NCI-H748 treated with DMSO at 0.1 percent for 48 hours (cell line): Measurements from ENCODE around the gene DBF4.
"Not testable (repeated sequence)": the region's sequence is repeated elsewhere in the genome, so short reads cannot be mapped to it uniquely, and the experiment has no call there.

ENCODE experiments used
- DNase-seq: peaks from one replicate; lab custom pipeline; 2025; lab: John Stamatoyannopoulos, UW

The DBF4 gene

DNA sequence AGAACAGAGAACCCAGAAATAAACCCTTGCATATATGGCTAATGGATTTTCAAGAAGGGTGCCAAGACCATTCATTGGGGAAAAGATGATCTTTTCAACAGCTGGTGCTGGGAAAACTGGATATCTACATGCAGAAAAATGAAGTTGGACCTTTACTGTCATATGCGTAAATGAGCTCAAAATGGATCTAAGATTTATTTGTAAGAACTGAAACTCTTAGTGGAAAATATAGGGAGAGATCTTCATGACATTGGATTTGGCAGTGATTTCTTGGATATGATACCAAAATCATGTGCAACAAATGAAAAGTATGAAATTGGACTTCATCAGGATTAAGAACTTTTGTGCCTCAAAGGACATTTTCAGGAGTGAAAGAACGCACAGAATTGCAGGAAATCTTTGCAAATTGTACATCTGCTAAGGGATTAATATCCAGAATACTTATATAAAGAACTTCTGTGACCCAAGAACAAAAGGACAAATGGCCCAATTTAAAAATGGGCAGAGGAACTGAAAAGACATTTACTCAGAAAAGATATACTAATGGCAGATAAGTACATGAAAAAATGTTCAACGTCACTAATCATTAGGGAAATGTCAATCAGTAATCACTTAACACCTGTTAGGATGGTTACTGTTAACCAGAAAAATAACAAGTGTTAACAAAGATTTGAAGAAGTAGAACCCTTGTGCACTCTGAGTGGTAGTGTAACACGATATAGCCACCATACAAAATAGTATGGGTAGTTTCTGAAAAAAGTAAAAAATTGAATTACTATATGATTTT, 6.1 kb downstream of the DBF4 start:
- DNase-seq: no peak

DNA sequence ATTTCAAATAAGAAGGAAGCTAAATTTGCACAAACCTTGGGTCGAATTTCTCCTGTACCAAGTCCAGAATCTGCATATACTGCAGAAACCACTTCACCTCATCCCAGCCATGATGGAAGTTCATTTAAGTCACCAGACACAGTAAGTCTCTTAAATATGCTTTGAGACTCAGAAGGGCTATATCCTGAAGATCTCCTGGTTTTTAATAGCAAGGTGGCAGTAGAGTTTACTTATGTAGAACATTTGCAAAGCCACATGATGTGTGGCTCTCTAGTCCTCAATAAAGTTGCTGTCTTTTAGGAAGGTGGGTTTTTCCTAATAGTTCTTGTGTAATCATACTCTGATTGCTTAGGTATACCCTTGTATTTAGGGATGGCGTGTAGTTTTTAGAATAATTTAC, 8.7 kb downstream of the DBF4 start:
- DNase-seq: no peak

DNA sequence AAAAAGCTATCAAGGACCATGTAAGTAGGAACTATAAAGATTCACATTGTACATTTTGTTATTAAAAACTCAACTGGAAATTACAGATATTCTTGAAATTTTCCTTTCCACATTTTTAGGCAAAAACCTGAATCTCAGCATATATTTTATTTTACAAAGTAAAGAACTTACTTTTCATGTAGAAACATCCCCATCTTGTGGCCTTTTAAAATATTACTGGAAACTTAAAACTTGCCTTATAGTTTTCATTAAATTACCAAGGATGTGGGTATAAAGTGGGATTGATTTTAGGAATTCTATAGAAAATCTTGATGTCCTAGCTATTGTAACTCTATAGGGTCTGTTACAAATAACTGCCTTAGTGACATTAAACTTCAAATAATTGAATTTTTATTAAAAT, 10.6 kb downstream of the DBF4 start:
- no peak for DNase-seq

DNA sequence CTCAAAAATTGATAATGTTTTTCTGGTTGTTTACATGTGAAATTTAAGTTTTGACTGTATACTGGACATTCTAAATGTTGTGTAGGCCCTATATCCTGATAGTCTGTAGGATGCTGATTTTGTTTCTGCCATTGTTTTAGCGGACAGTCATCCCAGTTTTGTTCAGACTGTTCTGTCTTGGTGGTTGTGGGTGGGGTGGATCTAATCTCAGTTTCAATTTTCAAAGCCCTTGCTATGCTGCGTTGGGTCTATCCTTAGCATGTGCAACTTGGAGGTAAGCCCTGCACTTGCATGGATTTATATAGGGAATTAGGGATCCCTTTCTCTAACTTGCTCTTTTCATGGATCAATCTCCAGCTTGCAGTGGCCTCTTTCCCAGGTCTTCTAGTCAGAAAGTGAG, 19.1 kb downstream of the DBF4 start:
- no peak for DNase-seq

DNA sequence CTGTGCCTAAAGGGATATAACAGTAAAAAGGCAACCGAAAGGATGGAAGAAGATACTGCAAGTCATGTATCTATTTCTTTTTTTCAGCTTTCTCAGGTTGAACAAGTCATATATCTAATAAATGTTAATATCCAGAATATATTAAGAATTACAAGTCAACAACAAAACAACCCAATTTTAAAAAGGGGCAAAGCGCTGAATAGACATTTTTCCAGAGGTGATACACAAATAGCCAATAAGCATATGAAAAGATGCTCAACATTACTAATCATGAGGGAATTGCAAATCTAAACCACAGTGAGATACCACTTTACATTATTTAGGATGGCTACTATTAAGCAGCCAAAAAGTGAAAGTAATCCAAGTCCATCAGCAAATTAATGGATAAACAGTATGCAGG, 23.0 kb downstream of the DBF4 start:
- no peak for DNase-seq

DNA sequence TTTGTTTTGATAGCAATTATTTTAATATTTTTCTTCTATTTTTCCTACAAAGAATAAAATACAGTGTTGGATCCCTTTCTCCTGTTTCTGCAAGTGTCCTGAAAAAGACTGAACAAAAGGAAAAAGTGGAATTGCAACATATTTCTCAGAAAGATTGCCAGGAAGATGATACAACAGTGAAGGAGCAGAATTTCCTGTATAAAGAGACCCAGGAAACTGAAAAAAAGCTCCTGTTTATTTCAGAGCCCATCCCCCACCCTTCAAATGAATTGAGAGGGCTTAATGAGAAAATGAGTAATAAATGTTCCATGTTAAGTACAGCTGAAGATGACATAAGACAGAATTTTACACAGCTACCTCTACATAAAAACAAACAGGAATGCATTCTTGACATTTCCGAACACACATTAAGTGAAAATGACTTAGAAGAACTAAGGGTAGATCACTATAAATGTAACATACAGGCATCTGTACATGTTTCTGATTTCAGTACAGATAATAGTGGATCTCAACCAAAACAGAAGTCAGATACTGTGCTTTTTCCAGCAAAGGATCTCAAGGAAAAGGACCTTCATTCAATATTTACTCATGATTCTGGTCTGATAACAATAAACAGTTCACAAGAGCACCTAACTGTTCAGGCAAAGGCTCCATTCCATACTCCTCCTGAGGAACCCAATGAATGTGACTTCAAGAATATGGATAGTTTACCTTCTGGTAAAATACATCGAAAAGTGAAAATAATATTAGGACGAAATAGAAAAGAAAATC, 31.0 kb downstream of the DBF4 start:
- DNase-seq: not testable (repeated sequence)

DNA sequence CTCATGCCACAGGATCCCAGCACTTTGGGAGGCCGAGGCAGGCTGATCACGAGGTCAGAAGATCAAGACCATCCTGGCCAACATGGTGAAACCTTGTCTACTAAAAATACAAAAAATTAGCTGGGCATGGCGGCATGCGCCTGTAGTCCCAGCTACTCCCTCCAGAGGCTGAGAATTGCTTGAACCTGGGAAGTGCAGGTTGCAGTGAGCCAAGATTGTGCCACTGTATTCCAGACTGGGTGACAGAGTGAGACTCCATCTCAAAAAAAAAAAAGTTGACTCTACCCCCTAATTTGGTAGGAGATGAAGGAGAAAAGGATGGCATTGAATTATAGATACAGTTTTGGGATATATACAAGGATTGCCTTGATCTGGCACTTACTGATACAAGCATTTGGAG, 32.5 kb downstream of the DBF4 start:
- not testable (repeated sequence) for DNase-seq

DNA sequence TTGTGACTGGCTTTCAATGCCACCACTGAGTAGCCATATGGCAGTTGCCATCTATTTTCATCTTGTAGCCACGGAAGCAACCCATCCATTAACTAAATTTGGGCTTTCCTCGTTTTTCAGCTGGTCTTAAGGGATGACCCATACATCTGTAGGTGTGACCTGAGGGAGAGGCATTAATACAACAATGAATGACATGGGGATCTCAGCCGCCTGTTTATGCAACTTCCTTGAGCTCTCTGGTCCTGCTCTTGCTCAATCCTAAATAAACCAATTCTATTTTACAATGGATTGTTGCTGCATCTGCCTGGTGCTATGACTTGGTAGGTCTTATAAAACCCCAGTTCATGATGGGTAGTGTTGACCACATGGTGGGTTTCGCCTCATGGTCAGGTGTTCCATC, 35.8 kb downstream of the DBF4 start:
- no peak for DNase-seq

DNA sequence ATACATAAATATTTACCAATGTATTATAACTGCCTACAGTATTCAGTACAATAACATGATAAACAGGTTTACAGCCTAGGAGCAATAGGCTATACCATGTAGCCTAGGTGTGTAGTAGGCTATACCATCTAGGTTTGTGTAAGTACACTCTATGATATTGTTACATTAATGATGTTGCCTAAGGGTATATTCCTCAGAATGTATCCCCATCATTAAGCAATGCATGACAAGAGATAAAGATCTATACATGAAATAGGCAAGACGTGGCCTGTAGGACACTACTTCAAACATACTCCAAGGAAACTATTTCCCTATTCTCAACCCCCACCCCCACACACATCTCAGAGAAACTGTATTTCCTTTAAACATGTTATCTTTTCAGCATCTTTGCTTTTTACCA, 42.4 kb downstream of the DBF4 start:
- DNase-seq: no peak

DNA sequence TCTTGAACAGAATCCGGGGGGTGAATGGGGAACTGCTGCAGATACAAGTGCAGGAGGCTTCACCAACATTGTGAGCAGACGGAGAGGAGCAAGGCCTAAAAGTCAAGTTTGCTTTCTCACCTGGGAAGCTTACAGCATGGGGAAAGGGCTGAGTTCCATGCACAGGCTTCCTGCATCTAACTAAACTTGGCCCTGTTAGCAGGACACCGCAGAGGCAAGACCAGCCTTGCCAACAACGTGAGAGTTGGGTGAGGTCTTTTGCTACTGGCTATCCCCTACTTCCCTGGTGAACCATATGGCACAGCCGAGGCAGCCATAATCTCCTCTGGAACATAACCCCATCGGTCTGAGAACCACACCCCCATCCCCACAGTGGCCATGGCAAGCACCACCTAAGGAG, 43.6 kb downstream of the DBF4 start:
- no peak for DNase-seq

DNA sequence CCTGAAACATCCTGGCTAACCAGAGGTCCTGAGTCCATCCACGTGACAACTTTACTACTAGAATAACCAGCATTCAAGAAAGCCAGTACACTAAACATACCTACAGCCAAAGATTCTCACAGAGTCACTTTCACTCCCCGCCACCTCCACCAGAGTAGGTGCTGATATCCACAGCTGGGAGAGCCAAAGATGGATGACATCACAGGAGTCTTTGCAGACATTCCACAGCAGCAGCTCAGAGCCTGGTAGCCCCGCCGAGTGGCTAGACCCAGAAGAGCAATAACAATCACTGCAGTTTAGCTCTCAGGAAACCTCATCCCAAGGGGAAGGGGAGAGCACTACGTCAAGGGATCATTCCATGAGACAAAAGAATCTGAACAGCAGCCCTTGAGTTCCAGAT, 44.3 kb downstream of the DBF4 start:
- no peak for DNase-seq

DNA sequence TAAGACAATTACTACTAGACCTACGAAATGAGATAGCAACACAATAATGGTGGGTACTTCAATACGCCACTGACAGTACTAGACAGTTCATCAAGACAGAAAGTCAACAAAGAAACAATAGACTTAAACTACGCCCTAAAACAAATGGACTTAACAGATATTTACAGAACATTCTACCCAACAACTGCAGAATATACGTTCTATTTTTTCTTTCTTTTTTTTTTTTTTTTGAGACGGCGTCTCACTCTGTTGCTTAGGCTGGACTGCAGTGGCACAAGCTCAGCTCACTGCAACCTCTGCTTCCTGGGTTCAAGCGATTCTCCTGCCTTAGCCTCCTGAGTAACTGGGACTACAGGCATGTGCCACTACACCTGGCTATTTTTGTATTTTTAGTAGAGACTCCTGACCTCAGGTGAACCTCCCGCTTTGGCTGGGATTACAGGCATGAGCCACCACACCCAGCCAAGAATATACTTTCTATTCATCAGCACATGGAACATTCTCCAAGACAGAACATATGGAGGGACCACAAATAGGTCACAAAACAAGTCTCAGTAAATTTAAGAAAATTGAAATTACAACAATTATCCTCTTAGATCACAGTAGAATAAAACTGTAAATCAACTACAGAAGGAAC, 46.6 kb downstream of the DBF4 start:
- peak; percentile 53 for DNase-seq

DNA sequence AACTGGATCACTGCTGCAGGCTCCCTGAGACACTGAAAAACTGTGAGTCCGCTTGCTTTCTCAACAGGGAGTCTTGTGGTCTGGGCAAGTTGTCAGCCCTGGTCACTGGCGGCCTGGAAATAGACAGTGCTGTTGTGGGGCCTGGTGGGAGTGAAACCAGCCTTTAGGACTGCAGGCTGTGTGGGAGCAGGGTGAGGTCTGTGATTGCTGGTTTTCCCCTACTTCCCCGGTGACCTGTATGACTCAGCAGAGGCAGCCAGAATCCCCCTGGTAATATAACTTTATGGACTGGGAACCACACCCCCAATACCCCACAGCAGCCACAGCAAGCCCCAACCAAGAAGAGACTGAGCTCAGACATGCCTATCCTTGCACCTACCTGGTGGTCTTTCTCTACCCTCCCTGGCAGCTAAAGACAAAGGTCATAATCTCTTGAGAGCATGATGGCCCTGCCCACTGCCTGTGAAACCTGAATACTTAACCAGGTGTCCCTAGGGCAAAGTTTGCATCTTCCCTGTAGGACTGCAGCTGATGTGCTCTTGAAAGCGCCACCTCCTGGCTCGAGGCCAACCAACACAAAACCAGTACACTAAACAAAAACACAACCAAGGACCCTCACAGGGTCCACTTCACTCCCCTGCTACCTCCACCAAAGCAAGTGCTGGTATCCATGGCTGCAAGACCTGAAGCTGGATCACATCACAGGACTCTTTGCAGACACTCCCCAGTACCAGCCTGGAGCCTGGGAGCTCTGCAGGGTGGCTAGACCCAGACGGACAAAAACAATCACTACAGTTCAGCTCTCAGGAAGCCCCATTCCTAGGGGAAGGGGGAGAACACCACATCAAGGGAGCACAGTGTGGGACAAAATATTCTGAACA, 50.5 kb downstream of the DBF4 start:
- peak; percentile 49 for DNase-seq

DNA sequence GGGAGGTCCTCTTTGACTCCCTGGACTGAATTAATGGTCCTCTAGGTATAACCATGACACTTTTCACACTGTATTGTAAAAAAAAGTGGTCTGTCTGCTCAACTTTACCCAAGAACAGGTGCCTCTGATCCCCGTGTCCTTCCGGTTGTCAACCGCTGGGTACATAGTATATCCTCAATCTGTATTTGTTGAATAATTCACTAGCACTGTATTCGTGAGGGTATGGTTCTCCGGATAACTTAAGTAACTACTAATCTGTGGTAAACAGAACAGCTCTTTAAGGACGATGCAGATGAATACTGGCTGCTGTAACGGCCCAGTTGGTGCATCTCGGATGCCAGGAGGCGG, 57.3 kb downstream of the DBF4 start:
- no peak for DNase-seq

DNA sequence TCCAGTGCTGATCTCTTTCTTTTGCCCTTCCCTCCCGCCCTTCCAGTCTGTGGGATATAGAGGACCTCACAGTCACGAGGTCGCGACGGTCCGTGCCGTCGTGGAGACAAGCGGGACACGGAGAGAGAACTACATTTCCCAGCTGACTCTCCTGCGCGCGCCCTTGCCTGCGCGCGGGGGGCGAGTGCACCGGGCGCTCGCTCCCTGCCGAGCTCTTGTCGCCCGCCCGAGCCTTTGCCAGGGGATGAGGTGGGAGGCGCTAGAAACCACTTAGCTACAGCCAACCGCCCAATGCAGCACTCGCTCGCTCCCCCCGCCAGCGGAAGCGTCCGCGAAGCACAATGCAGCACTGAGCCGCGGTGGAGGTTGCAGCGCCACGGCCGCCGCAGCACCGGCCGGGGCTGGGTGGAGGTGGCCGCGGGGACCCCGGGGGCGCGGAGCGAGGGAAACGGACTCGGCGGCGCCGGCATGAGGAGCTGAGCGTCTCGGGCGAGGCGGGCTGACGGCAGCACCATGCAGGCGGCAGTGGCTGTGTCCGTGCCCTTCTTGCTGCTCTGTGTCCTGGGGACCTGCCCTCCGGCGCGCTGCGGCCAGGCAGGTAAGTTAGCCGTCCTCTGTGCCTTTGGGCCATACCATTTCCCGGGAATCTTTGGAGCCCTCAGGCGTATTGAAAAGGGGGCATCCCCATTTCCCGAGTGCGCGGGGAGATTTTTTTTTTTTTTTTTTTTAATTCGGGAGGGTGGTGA, 57.8 kb downstream of the DBF4 start, which contains the start of gene ADAM22:
Gene ADAM22 (plus strand): TSS at position 299 of the 746 bp plus-strand sequence. CDS start 215 bp downstream, at position 514.
- DNase-seq: peak; percentile 92

DNA sequence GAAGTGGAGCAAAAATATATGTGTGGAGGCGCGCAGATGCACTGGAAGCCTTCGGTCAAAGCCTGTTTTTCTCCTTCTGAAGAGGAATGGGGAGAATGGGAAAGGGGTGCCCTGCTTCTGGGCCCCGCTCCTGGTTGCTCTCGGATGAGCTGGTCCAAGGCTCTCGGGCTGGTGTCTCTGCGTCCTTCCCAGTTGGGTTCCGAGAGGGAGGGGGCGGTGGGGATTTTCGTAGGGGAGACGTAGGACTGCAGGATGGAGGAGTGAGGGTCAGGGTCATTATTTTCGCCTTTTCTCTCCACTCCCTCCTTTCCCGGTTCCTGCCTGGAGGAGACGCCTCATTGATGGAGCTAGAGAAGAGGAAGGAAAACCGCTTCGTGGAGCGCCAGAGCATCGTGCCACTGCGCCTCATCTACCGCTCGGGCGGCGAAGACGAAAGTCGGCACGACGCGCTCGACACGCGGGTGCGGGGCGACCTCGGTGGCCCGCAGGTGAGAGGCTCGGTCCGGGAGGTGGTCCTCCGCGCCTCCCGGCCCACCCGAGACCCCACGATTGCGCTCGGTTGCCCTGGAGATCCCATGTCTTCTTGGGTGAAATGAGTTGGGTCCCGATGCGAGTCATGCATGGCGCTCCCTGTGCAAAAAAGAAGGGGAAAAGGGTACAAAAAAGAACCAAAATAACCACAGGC, 58.5 kb downstream of the DBF4 start:
- DNase-seq: peak; percentile 40

DNA sequence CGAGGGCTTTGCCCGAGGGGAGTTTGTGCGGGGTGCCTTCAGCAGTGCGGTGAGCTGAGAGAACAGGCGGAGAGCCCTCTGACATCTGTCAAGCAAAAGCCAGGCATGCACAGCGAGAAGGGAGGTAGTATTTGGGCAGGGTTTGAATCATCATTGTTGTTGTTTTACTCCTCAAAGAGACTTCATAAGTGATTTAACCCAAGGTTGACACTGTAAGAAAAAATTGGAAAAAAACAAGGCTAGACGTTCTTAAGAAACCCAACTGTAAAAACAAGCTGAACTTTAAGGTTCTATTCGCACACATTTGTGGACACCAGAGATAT, 59.1 kb downstream of the DBF4 start:
- DNase-seq: no peak

DNA sequence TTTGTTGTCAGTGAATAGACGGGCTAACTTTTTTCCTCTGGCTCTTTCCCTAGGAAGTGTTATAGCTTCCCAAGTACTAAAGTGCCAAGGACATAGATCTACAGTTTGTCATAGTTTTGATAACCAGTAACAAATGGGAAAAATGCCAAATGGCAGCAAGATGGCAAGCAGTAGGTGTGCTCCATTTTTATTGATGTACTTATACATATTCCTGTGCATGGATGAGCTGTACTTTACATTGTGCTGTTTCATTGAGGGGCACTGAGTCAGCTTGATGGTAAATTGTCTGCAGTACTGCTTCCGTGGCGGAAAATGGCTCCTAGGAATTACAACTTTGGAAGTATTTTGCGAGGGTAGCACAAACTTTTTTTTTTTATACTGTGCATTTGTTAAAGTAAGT, 64.8 kb downstream of the DBF4 start:
- DNase-seq: no peak

DNA sequence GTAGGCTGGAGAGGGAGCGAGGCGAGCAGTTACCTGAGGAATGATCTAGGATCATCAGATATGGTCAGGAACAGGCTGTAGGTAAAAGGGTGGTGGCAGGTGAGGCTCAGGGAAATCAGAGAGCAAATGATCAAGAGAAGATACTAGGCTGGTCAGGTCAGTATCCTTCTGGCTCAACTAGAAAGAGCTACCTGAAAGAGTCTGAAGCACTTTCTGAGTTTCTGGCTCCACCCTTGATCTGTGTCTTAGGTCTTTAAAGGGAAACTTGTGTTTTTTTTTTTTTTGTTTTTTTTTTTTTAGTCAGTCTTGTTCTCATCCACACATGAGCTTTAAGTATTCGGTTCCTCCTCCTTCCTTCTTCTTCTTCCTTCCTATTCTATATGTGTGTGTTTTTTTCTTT, 68.3 kb downstream of the DBF4 start:
- DNase-seq: no peak

DNA sequence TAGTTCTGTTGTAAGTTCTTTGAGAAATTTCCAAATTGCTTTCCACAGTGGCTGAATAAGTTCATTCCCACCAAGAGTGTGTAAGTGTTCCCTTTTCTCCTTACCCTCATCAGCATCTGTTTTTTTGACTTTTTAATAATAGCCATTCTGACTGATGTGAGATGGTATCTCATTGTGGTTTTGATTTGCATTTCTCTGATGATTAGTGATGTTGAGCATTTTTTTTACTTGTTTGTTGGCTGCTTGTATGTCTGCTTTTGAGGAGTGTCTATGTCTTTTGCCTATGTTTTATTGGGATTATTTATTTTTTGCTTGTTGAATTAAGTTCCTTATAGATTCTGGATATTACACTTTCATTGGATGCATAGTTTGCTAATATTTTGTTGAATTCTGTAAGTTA, 69.6 kb downstream of the DBF4 start:
- DNase-seq: not testable (repeated sequence)

DNA sequence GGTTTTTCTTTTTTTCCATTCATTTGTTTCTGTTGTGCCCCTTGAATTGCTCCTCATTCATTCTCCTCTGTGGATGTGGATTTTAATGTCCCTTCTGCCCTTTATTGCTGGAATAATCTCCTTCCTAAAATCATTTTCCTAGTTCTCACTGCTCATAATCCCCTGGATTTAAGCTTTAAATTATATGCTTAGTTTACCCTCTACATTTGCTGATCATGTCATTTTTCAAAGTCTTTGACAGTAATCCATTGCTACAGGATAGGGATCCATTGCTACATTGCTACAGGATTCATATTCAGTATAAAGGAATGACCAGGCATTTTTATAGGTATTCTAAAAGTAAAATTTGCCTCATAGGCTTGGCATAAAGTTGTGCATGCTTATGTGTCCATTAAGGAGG, 72.1 kb downstream of the DBF4 start:
- DNase-seq: no peak
